D721Med (cell line): ENCODE results near the gene CEMIP.

Experiments
- DNase-seq: peaks from one replicate; pipeline ENCODE4 v3.0.0; 2011; ENCODE audit warnings: low spot score; ENCODE audit not compliant: insufficient read length
- FAIRE-seq: peaks from 2 replicates; lab custom pipeline; 2011; peaks lifted over from hg19 to GRCh38; lab: Jason Lieb, UNC
- TF ChIP-seq, protein P1 (sequence below): IDR thresholded peaks from 2 replicates; pipeline ENCODE4 v1.5.1; 2012; ENCODE audit warnings: mild to moderate bottlenecking, control low read depth; ENCODE audit not compliant: insufficient read depth; ENCODE audit errors: missing control alignments

The CEMIP gene

GRCh38 chr15:80944818-80945217 lies 165.6 kb downstream of the CEMIP start:
- TF ChIP-seq, protein P1, sequence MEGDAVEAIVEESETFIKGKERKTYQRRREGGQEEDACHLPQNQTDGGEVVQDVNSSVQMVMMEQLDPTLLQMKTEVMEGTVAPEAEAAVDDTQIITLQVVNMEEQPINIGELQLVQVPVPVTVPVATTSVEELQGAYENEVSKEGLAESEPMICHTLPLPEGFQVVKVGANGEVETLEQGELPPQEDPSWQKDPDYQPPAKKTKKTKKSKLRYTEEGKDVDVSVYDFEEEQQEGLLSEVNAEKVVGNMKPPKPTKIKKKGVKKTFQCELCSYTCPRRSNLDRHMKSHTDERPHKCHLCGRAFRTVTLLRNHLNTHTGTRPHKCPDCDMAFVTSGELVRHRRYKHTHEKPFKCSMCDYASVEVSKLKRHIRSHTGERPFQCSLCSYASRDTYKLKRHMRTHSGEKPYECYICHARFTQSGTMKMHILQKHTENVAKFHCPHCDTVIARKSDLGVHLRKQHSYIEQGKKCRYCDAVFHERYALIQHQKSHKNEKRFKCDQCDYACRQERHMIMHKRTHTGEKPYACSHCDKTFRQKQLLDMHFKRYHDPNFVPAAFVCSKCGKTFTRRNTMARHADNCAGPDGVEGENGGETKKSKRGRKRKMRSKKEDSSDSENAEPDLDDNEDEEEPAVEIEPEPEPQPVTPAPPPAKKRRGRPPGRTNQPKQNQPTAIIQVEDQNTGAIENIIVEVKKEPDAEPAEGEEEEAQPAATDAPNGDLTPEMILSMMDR = no peak
- FAIRE-seq (no peak), DNase-seq (no peak)

- FAIRE-seq (no peak), DNase-seq (no peak)
- TF ChIP-seq, protein P1 = no peak
Measured at GRCh38 chr15:80945605-80946004, 166.4 kb downstream of the CEMIP start.

- DNase-seq (no peak), FAIRE-seq (no peak)
- TF ChIP-seq, protein P1 = no peak
Measured at GRCh38 chr15:80946576-80946975, 167.4 kb downstream of the CEMIP start.

GRCh38 chr15:80948651-80949292 lies 169.6 kb downstream of the CEMIP start:
- FAIRE-seq = no peak
- no peak for DNase-seq
- TF ChIP-seq, protein P1 = no peak

- TF ChIP-seq, protein P1 = no peak
- DNase-seq = no peak
- no peak for FAIRE-seq
Measured at GRCh38 chr15:80949756-80950155, 170.6 kb downstream of the CEMIP start.

- TF ChIP-seq, protein P1 = no peak
- FAIRE-seq (no peak), DNase-seq (no peak)
Measured at GRCh38 chr15:80950291-80951078, 171.3 kb downstream of the CEMIP start.

GRCh38 chr15:80951941-80952340 lies 172.8 kb downstream of the CEMIP start:
- DNase-seq (no peak), FAIRE-seq (no peak)
- TF ChIP-seq, protein P1 = no peak
